Stimulated activated naive CD8-positive, alpha-beta T cell treated with anti-CD3 and anti-CD28 coated beads, Interleukin-15, Interleukin-2, amounts not matched to agents 100 ng/mL and 50 ng/mL, for 24 hours (primary cell): ENCODE data around the gene BARHL2.

Experiments
- H3K27ac Mint-ChIP-seq: one replicate; pipeline ENCODE4 v1.8.0; 2021; ENCODE audit warnings: mild to moderate bottlenecking, mixed read lengths
- H3K27me3 Mint-ChIP-seq: one replicate; pipeline ENCODE4 v1.8.0; 2021; ENCODE audit warnings: mixed read lengths
- H3K36me3 Mint-ChIP-seq: one replicate; pipeline ENCODE4 v1.8.0; 2021; ENCODE audit warnings: low read depth, mixed read lengths
- H3K4me1 Mint-ChIP-seq: one replicate; pipeline ENCODE4 v1.8.0; 2021; ENCODE audit warnings: low read depth, mixed read lengths
- H3K4me3 Mint-ChIP-seq: one replicate; pipeline ENCODE4 v1.8.0; 2021; ENCODE audit warnings: mild to moderate bottlenecking, mixed read lengths
- H3K9me3 Mint-ChIP-seq: one replicate; pipeline ENCODE4 v1.8.0; 2021; ENCODE audit warnings: mixed read lengths

Gene BARHL2

GRCh38 chr1:90708236-90708786 lies 8.8 kb downstream of the BARHL2 start:
- H3K9me3 Mint-ChIP-seq = no peaks in the 10 kb centered on the region
- H3K4me3 Mint-ChIP-seq = no peak overlapping the region
- H3K36me3 Mint-ChIP-seq = no peaks in the 10 kb centered on the region
- H3K4me1 Mint-ChIP-seq = peaks cover 12% of the 10 kb centered on the region
- no peak overlapping the region for H3K27ac Mint-ChIP-seq
- peaks cover 92% of the 10 kb centered on the region for H3K27me3 Mint-ChIP-seq

GRCh38 chr1:90707363-90707710 lies 9.8 kb downstream of the BARHL2 start:
- H3K27ac Mint-ChIP-seq = no peak overlapping the region
- peak overlapping the region; percentile 43 for H3K4me3 Mint-ChIP-seq
- no peaks in the 10 kb centered on the region for H3K36me3 Mint-ChIP-seq
- H3K9me3 Mint-ChIP-seq = no peaks in the 10 kb centered on the region
- peaks cover 12% of the 10 kb centered on the region for H3K4me1 Mint-ChIP-seq
- H3K27me3 Mint-ChIP-seq = peaks cover 87% of the 10 kb centered on the region

- Mint-ChIP-seq H3K4me1 (peaks cover 12% of the 10 kb centered on the region), H3K36me3 (no peaks in the 10 kb centered on the region), H3K27me3 (peaks cover 87% of the 10 kb centered on the region), H3K4me3 (peak overlapping the region; percentile 43), H3K27ac (no peak overlapping the region), H3K9me3 (no peaks in the 10 kb centered on the region)
Observed at GRCh38 chr1:90706437-90707362, 10.4 kb downstream of the BARHL2 start.

- Mint-ChIP-seq H3K27ac (peak overlapping the region; percentile 67), H3K9me3 (no peaks in the 10 kb centered on the region), H3K27me3 (peaks cover 86% of the 10 kb centered on the region), H3K4me3 (peak overlapping the region; percentile 31), H3K4me1 (peaks cover 12% of the 10 kb centered on the region), H3K36me3 (no peaks in the 10 kb centered on the region)
Observed at GRCh38 chr1:90705956-90706355, 11.1 kb downstream of the BARHL2 start.

- H3K4me1 Mint-ChIP-seq = peaks cover 12% of the 10 kb centered on the region
- H3K4me3 Mint-ChIP-seq = no peak overlapping the region
- peaks cover 86% of the 10 kb centered on the region for H3K27me3 Mint-ChIP-seq
- H3K36me3 Mint-ChIP-seq = no peaks in the 10 kb centered on the region
- no peaks in the 10 kb centered on the region for H3K9me3 Mint-ChIP-seq
- no peak overlapping the region for H3K27ac Mint-ChIP-seq
Observed at GRCh38 chr1:90704817-90705216, 12.3 kb downstream of the BARHL2 start.

GRCh38 chr1:90694846-90695245 lies 22.3 kb downstream of the BARHL2 start:
- no peaks in the 10 kb centered on the region for H3K36me3 Mint-ChIP-seq
- peaks cover 54% of the 10 kb centered on the region for H3K27me3 Mint-ChIP-seq
- no peaks in the 10 kb centered on the region for H3K9me3 Mint-ChIP-seq
- no peaks in the 10 kb centered on the region for H3K4me1 Mint-ChIP-seq
- H3K4me3 Mint-ChIP-seq = no peak overlapping the region
- no peak overlapping the region for H3K27ac Mint-ChIP-seq

GRCh38 chr1:90687747-90688146 lies 29.4 kb downstream of the BARHL2 start:
- H3K4me1 Mint-ChIP-seq = no peaks in the 10 kb centered on the region
- H3K9me3 Mint-ChIP-seq = no peaks in the 10 kb centered on the region
- H3K27me3 Mint-ChIP-seq = peaks cover 34% of the 10 kb centered on the region
- H3K36me3 Mint-ChIP-seq = no peaks in the 10 kb centered on the region
- H3K4me3 Mint-ChIP-seq = no peak overlapping the region
- no peak overlapping the region for H3K27ac Mint-ChIP-seq

GRCh38 chr1:90675161-90675847 lies 41.8 kb downstream of the BARHL2 start:
- Mint-ChIP-seq H3K4me3 (no peak overlapping the region), H3K4me1 (no peaks in the 10 kb centered on the region), H3K27ac (no peak overlapping the region), H3K27me3 (peaks cover 34% of the 10 kb centered on the region), H3K9me3 (peaks cover 16% of the 10 kb centered on the region), H3K36me3 (no peaks in the 10 kb centered on the region)

GRCh38 chr1:90671741-90672140 lies 45.4 kb downstream of the BARHL2 start:
- Mint-ChIP-seq H3K4me1 (no peaks in the 10 kb centered on the region), H3K9me3 (peaks cover 16% of the 10 kb centered on the region), H3K4me3 (no peak overlapping the region), H3K27me3 (peaks cover 27% of the 10 kb centered on the region), H3K36me3 (no peaks in the 10 kb centered on the region), H3K27ac (no peak overlapping the region)

GRCh38 chr1:90671251-90671650 lies 45.9 kb downstream of the BARHL2 start:
- Mint-ChIP-seq H3K9me3 (peaks cover 16% of the 10 kb centered on the region), H3K4me3 (no peak overlapping the region), H3K4me1 (no peaks in the 10 kb centered on the region), H3K27ac (no peak overlapping the region), H3K27me3 (peaks cover 22% of the 10 kb centered on the region), H3K36me3 (no peaks in the 10 kb centered on the region)
